Measurements from ENCODE around the gene KCNK4. TPM values are rescaled to one million over a fixed set of nuclear protein-coding genes. Genes with fewer than 3 reads are reported as not detected.

KCNK4 gene
- total RNA-seq, 1 donor from 2014 or later: 0.44 TPM

DNA sequence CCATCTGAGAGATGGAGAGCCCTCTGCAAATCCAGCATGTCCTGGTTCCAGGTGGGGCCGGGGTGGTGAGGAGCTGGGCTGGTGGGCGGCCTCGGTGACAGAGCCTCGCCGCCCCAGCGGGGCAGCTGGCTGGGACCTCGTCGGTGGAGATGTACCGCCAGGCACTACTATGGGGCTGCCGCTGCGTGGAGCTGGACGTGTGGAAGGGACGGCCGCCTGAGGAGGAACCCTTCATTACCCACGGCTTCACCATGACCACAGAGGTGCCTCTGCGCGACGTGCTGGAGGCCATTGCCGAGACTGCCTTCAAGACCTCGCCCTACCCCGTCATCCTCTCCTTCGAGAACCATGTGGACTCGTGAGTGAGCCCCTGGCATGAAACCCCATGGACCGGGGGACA lies 32.7 kb upstream of the KCNK4 start:
- ChIA-PET POLR2A (no interaction called here), CTCF (interaction anchor here (1.0 kb wide), 1 partner anchor 9 kb away, joined by 3 read pairs; no protein-coding TSS in a partner anchor)
- H3K4me1 Mint-ChIP-seq: peaks cover 11% of the 10 kb centered on the region
- DNase-seq: no peak
- H3K27me3 Mint-ChIP-seq: no peaks in the 10 kb centered on the region
- no peaks in the 10 kb centered on the region for H3K9me3 Mint-ChIP-seq
- ATAC-seq (ENCODE audit: low read depth): no peak
- peaks cover 11% of the 10 kb centered on the region for H3K36me3 Mint-ChIP-seq (ENCODE audit: low read depth)
- no peak overlapping the region for H3K27ac Mint-ChIP-seq
- intact Hi-C loops (cut with micrococcal nuclease): no loop called here
- TF ChIP-seq, protein P1, sequence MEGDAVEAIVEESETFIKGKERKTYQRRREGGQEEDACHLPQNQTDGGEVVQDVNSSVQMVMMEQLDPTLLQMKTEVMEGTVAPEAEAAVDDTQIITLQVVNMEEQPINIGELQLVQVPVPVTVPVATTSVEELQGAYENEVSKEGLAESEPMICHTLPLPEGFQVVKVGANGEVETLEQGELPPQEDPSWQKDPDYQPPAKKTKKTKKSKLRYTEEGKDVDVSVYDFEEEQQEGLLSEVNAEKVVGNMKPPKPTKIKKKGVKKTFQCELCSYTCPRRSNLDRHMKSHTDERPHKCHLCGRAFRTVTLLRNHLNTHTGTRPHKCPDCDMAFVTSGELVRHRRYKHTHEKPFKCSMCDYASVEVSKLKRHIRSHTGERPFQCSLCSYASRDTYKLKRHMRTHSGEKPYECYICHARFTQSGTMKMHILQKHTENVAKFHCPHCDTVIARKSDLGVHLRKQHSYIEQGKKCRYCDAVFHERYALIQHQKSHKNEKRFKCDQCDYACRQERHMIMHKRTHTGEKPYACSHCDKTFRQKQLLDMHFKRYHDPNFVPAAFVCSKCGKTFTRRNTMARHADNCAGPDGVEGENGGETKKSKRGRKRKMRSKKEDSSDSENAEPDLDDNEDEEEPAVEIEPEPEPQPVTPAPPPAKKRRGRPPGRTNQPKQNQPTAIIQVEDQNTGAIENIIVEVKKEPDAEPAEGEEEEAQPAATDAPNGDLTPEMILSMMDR (IDR thresholded peaks at IDR 0.05): no peak
- no peak overlapping the region for H3K4me3 Mint-ChIP-seq

DNA sequence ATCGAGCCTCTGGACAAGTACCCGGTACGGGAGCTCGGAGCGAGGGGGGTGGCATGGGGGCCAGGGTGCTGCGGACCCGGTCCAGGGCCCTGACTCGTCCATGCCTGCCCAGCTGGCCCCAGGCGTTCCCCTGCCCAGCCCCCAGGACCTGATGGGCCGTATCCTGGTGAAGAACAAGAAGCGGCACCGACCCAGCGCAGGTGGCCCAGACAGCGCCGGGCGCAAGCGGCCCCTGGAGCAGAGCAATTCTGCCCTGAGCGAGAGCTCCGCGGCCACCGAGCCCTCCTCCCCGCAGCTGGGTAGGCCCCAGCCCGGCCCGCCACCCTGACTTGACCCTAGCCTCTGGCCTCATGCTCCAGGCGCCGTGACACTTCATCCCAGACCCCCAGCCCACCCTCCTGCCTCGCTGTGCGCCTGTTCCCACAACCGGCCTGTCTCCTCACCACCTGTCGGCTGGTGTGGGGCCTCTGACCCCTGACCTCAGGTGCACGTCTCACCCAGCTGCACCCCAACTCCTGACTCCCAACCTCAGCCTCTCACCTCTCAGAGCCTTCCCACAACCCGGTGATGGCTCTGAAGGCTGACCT lies 32.1 kb upstream of the KCNK4 start:
- intact Hi-C loops (cut with micrococcal nuclease): no loop called here
- no peak overlapping the region for H3K27ac Mint-ChIP-seq
- H3K27me3 Mint-ChIP-seq: no peaks in the 10 kb centered on the region
- peaks cover 11% of the 10 kb centered on the region for H3K36me3 Mint-ChIP-seq (ENCODE audit: low read depth)
- H3K4me1 Mint-ChIP-seq: peaks cover 11% of the 10 kb centered on the region
- TF ChIP-seq, protein P1 (IDR thresholded peaks at IDR 0.05): no peak
- no peak for DNase-seq
- CTCF ChIA-PET: interaction anchor here (1.0 kb wide), 1 partner anchor 9 kb away, joined by 3 read pairs; no protein-coding TSS in a partner anchor
- no peaks in the 10 kb centered on the region for H3K9me3 Mint-ChIP-seq
- POLR2A ChIA-PET: interaction anchor here (0.6 kb wide), 1 partner anchor 68 kb away, joined by 4 read pairs; no protein-coding TSS in a partner anchor
- ATAC-seq (ENCODE audit: low read depth): no peak
- H3K4me3 Mint-ChIP-seq: no peak overlapping the region

DNA sequence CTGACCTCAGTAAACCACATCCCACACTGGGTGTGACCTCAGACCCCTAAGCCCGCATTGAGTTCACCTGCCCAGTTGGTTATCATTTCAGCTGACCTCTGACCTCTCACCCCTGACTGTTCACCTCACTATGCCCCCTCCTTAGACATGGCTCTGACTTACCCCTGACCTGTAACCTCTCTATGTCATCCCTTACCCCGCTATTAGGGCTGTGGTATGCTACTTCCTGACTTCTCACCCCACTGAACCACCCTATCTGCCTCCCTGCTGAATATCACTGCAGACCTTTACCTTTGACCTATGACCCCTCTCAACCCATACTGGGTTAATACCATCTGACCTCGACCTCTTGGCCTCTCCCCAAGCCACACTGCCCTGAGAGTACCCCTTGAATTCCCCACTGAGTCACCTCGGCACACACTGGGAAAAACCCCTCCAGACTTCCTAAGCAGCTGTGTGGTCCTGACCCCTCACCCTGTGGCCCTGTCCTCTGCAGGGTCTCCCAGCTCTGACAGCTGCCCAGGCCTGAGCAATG lies 31.5 kb upstream of the KCNK4 start:
- H3K36me3 Mint-ChIP-seq (ENCODE audit: low read depth): peaks cover 11% of the 10 kb centered on the region
- peaks cover 11% of the 10 kb centered on the region for H3K4me1 Mint-ChIP-seq
- H3K27me3 Mint-ChIP-seq: no peaks in the 10 kb centered on the region
- TF ChIP-seq, protein P1 (IDR thresholded peaks at IDR 0.05): no peak
- no peaks in the 10 kb centered on the region for H3K9me3 Mint-ChIP-seq
- DNase-seq (no peak), ATAC-seq (ENCODE audit: low read depth) (peak; percentile 28)
- no peak overlapping the region for H3K4me3 Mint-ChIP-seq
- intact Hi-C loops (cut with micrococcal nuclease): no loop called here
- POLR2A ChIA-PET: interaction anchor here (0.6 to 0.9 kb wide), 3 partner anchors 46 to 515 kb away, joined by 3 to 4 read pairs (median 3); partner anchors contain the start of gene ESRRA
- peak overlapping the region; percentile 6 for H3K27ac Mint-ChIP-seq
- CTCF ChIA-PET: no interaction called here

DNA sequence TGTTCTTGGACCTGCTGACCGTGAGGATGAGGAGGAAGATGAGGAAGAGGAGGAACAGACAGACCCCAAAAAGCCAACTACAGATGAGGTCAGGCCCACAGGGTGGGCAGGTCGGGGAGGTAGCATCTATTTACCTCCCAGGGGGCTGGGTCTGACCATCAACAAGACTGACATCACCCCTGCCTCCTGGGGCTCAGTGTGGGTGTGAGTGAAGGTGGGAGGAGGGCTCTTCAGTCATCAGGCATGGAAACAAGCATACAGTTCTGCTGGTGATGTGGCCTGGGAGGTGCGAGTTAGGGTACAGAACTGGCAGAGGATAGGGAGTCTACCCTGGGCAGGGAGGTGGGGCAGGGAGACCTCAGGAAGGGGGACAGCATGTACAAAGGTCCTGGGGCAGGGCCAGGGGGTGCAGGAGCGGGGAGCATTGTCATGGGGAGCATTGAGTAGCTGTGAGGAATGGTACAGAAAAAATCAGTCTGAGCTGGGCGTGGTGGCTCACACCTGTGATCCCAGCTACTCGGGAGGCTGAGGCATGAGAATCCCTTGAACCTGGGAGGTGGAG lies 30.9 kb upstream of the KCNK4 start:
- Mint-ChIP-seq H3K4me3 (no peak overlapping the region), H3K9me3 (no peaks in the 10 kb centered on the region), H3K36me3 (ENCODE audit: low read depth) (peaks cover 11% of the 10 kb centered on the region), H3K27ac (peak overlapping the region; percentile 25), H3K4me1 (peaks cover 11% of the 10 kb centered on the region), H3K27me3 (no peaks in the 10 kb centered on the region)
- POLR2A ChIA-PET: interaction anchor here (0.6 to 0.9 kb wide), 3 partner anchors 34 to 515 kb away, joined by 3 to 5 read pairs (median 3); partner anchors contain the start of gene ESRRA
- CTCF ChIA-PET: no interaction called here
- DNase-seq: no peak
- peak; percentile 45 for ATAC-seq (ENCODE audit: low read depth)
- TF ChIP-seq, protein P1 (IDR thresholded peaks at IDR 0.05): no peak
- intact Hi-C loops (cut with micrococcal nuclease): no loop called here

DNA sequence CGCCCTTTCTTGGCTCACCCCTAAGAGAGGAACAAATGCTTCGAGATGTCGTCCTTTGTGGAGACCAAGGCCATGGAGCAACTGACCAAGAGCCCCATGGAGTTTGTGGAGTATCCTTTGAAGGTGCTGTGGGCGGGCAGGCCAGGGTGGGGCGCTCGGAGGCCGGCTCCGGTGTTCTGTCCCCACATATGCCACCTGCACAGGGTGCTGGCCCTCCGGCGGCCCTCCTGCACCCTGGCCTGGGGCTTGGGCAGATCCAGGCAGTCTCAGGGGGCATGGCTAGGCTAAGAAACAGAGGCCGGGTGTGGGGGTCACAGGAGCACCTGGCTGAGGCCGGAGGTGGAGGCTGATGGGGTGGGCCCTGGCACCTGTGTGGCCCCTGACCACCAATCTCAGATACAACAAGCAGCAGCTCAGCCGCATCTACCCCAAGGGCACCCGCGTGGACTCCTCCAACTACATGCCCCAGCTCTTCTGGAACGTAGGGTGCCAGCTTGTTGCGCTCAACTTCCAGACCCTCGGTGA lies 29.5 kb upstream of the KCNK4 start:
- intact Hi-C loops (cut with micrococcal nuclease): no loop called here
- ATAC-seq (ENCODE audit: low read depth): no peak
- H3K4me3 Mint-ChIP-seq: no peak overlapping the region
- H3K36me3 Mint-ChIP-seq (ENCODE audit: low read depth): peaks cover 9% of the 10 kb centered on the region
- no peaks in the 10 kb centered on the region for H3K27me3 Mint-ChIP-seq
- DNase-seq: no peak
- POLR2A ChIA-PET: interaction anchor here (0.8 kb wide), 1 partner anchor 10 kb away, joined by 3 read pairs; no protein-coding TSS in a partner anchor
- H3K27ac Mint-ChIP-seq: no peak overlapping the region
- CTCF ChIA-PET: no interaction called here
- H3K9me3 Mint-ChIP-seq: no peaks in the 10 kb centered on the region
- TF ChIP-seq, protein P1 (IDR thresholded peaks at IDR 0.05): no peak
- peaks cover 13% of the 10 kb centered on the region for H3K4me1 Mint-ChIP-seq
